Measurements from ENCODE around the gene FAM135A. TPM values are rescaled to one million over a fixed set of nuclear protein-coding genes. Genes with fewer than 3 reads are reported as not detected.

Gene FAM135A
- total RNA-seq (2011; cell fraction: chromatin; rRNA removed; ENCODE audit: low replicate concordance) = 50.0 and 163 TPM in 2 replicates
- total RNA-seq (2011; cell fraction: nucleolus; rRNA removed) = 29.7 and 39.0 TPM in 2 replicates
- total RNA-seq (2011; cell fraction: nucleoplasm; rRNA removed) = 71.1 and 110 TPM in 2 replicates
- total RNA-seq (2014; rRNA removed) (22.6 and 23.0 TPM in 2 replicates), total RNA-seq (2014; rRNA removed; fragmentation: Illumina TruSeq; extraction: Trizol) (32.1 and 32.7 TPM in 2 replicates), total RNA-seq (2015; rRNA removed; fragmentation: Illumina TruSeq; extraction: Trizol) (24.8 and 26.4 TPM in 2 replicates), total RNA-seq (2021) (17.8 and 21.0 TPM in 2 replicates), polyA plus RNA-seq (2011; rRNA removed) (32.9 and 34.1 TPM in 2 replicates), polyA plus RNA-seq (2014; fragmentation: Illumina TruSeq; extraction: Trizol) (15.6 and 19.2 TPM in 2 replicates), polyA plus RNA-seq (2014; fragmentation: Nextera tagmentation; extraction: Ambion mirVana) (1 to 10 TPM; 7.4 to 8.4 TPM), polyA plus RNA-seq (2014; rRNA removed) (17.0 and 19.2 TPM in 2 replicates), polyA minus RNA-seq (2011; rRNA and poly(A)+ RNA removed) (60.0 and 79.3 TPM in 2 replicates), Bru-seq, nascent RNA (percentile 78 among the genes with signal in this experiment), BruChase-seq, experiment 1, labeled RNA remaining after a 2-hour chase (percentile 86 among the genes with signal in this experiment), BruChase-seq, experiment 2, labeled RNA remaining after a 6-hour chase (percentile 82 among the genes with signal in this experiment)
- polyA plus RNA-seq (2011; cell fraction: cytosol; rRNA removed) = 5.9 and 15.1 TPM in 2 replicates
- polyA plus RNA-seq (2011; cell fraction: nucleus; rRNA removed) = 35.3 and 52.2 TPM in 2 replicates
- polyA plus RNA-seq (2012) = 9.8 and 10.6 TPM in 2 replicates
- polyA minus RNA-seq (2011; cell fraction: cytosol; rRNA and poly(A)+ RNA removed) = 14.0 and 14.7 TPM in 2 replicates
- 78.8 and 104 TPM in 2 replicates for polyA minus RNA-seq (2011; cell fraction: nucleus; rRNA and poly(A)+ RNA removed)
- long read RNA-seq, experiment 1, full-length matches to known transcripts = 4 of 51 reads
- long read RNA-seq, experiment 1, partial matches to known transcripts = 18 of 51 reads
- long read RNA-seq, experiment 1, other reads (novel, unspliced or antisense) = 29 of 51 reads
- long read RNA-seq, experiment 2, partial matches to known transcripts = 1 of 8 reads
- long read RNA-seq, experiment 2, other reads (novel, unspliced or antisense) = 7 of 8 reads
- long read RNA-seq, experiment 3, partial matches to known transcripts = 2 of 8 reads
- long read RNA-seq, experiment 3, other reads (novel, unspliced or antisense) = 6 of 8 reads

DNA sequence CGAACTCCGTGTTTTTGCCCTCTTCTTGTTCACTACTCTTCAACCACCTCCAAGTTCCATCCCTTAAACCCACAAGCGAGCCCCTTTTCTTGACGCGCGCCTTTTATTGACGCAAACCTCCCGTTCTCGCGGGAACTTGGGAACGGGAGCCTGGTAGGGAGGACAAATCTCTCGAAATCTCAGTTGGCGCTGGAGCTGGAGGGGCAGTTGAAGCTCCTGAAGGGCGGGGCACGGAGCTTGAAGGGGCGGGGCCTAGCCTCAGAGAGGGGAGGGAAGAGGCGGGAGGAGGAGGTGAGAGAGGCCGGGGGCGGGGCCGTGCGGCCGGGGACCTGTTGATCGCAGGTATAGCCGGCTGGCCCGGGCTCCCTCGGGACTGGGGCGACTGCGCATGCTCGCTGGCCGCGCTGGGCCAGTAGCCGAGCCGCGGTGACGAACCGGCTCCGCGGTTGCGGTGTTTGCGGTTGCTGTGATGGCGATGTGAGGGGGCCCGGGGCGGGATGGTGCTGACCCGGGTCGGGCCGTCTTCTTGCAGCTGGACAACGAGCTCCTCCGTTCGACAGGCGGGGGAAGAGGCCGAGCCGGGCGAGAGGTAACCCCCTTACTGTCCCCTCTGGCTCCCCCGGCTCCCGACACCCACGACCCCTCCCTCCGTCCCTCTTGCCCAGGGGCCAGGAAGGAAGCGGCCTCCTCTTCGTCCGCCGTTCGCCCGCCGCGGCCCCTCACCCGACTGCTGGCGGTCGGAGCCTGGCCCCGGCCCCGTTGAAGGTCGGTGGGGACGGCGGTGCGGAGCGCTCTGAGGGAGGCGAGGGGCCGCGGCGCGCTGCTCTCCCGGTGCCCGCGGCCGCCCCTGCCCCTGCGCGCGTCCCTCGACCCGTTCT, at the start of gene FAM135A:
Gene FAM135A (plus strand): TSS at position 395 of the 878 bp plus-strand sequence. CDS start 14,835 bp downstream, outside the sequence.
- Histone ChIP-seq H3K27me3 (ENCODE audit: control insufficient read depth in 2 of 2, insufficient read depth in 2 of 2, low read length in 2 of 2) (no peaks in the 10 kb centered on the region), H3K79me2 (ENCODE audit: control insufficient read depth, insufficient read depth, low read length) (peaks cover 52% of the 10 kb centered on the region), H3K27ac (ENCODE audit: extremely low read depth, low read depth, low read length) (peak within 1 kb of the TSS; percentile 83), H3K4me2 (ENCODE audit: insufficient read depth, low read length) (peak within 1 kb of the TSS; percentile 93), H3K9me3 (replicated peaks; ENCODE audit: control insufficient read depth, insufficient read depth, low read depth, low read length) (no peaks in the 10 kb centered on the region), H4K20me1 (replicated peaks; ENCODE audit: control insufficient read depth, insufficient read depth, low read length) (no peaks in the 10 kb centered on the region), H2AFZ (ENCODE audit: low read depth, low read length) (peak within 1 kb of the TSS; percentile 96), H3K4me1 (replicated peaks in 1 of 2; ENCODE audit: control insufficient read depth in 2 of 2, insufficient read depth in 2 of 2, low read length in 2 of 2) (peaks cover 3 to 6% of the 10 kb centered on the region in 2 experiments; a peak in 2 of 5 replicates), H3K9me1 (ENCODE audit: control insufficient read depth, insufficient read depth, low read length) (no peaks in the 10 kb centered on the region), H3K9ac (ENCODE audit: insufficient read depth in 1 of 2, low read depth in 2 of 2, low read length in 2 of 2) (peak within 1 kb of the TSS; percentile 92 to 97), H3K4me3 (peak within 1 kb of the TSS; percentile 83), H3K36me3 (ENCODE audit: control insufficient read depth, insufficient read depth, low read length) (peaks cover 20% of the 10 kb centered on the region; the same call in 2 of the 3 replicates)
- FAIRE-seq = peak; percentile 96
- no TSS peak for BruUV-seq (replicated peaks)
- intact Hi-C loops (cut with micrococcal nuclease) = loop anchor here (2.0 kb wide), 1 partner anchor 15 kb away; no protein-coding TSS in a partner anchor
- ChIA-PET CTCF (ENCODE audit: low intra/inter-chr PET ratio) (no interaction called here), POLR2A (interaction anchor here (0.6 to 2.3 kb wide), 27 partner anchors 8 to 547 kb away, joined by 3 to 23 read pairs (median 4); no protein-coding TSS in a partner anchor)
- ATAC-seq = peak; percentile 93
- WGBS (ENCODE audit: insufficient coverage, low coverage, missing lambda C conversion rate) = under 1% methylated on average over 36 of the region's 89 CpGs
- in situ Hi-C loops (cut with MboI) = no loop called here
- peak; percentile 98 to 99 (median 99) for DNase-seq (ENCODE audit: extremely low read depth in 1 of 4, low spot score in 3 of 4)
- TF ChIP-seq IFI16 (CRISPR knock-in tag; IDR thresholded peaks at IDR 0.05) (no peak), ZNF644 (tag; IDR thresholded peaks at IDR 0.05; ENCODE audit: low read depth) (no peak), PRMT5 (CRISPR knock-in tag; IDR thresholded peaks at IDR 0.05) (no peak), U2AF1 (optimal IDR thresholded peaks at IDR 0.05; ENCODE audit: low read depth, low read length) (no peak), PHF21A (IDR thresholded peaks at IDR 0.05; ENCODE audit: borderline replicate concordance, low read depth) (peak; percentile 98), PRPF4 (IDR thresholded peaks at IDR 0.05; ENCODE audit: insufficient read depth, low read depth, low read length, poor library complexity, severe bottlenecking) (no peak), RHOXF2B (CRISPR knock-in tag; conservative IDR thresholded peaks at IDR 0.05) (no peak), SAFB (IDR thresholded peaks at IDR 0.05; ENCODE audit: borderline replicate concordance, low read depth, low read length) (no peak), RAD21 (CRISPR knock-in tag; conservative IDR thresholded peaks at IDR 0.05 in 1 of 2, IDR thresholded peaks at IDR 0.05 in 1 of 2) (no peak)
- TF ChIP-seq, protein P1, sequence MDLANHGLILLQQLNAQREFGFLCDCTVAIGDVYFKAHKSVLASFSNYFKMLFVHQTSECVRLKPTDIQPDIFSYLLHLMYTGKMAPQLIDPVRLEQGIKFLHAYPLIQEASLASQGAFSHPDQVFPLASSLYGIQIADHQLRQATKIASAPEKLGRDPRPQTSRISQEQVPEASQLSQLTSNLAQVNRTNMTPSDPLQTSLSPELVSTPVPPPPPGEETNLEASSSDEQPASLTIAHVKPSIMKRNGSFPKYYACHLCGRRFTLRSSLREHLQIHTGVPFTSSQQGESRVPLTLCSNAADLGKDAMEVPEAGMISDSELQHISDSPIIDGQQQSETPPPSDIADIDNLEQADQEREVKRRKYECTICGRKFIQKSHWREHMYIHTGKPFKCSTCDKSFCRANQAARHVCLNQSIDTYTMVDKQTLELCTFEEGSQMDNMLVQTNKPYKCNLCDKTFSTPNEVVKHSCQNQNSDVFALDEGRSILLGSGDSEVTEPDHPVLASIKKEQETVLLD (IDR thresholded peaks at IDR 0.05) = 0 out of 2 replicates have a peak, but pooled peaks have one; percentile 17
